GM12872 (cell line): ENCODE results near the gene ADD3.

Experiments used
- CTCF ChIP-seq: IDR thresholded peaks from 3 replicates; pipeline ENCODE4 v1.5.1; 2011; ENCODE audit warnings: low read depth, mild to moderate bottlenecking, low read length, moderate library complexity; ENCODE audit not compliant: insufficient read depth

The ADD3 gene

GRCh38 chr10:109997233-109997632 is 10.6 kb upstream of the ADD3 start:
- no peak for TF ChIP-seq CTCF

- no peak for TF ChIP-seq CTCF
These were observed 9.3 kb upstream of the ADD3 start for GRCh38 chr10:109998513-109998912.

GRCh38 chr10:110002801-110003523 is 4.8 kb upstream of the ADD3 start:
- TF ChIP-seq CTCF: no peak

- no peak for TF ChIP-seq CTCF
These were observed 4.3 kb upstream of the ADD3 start for GRCh38 chr10:110003524-110003885.

- TF ChIP-seq CTCF: no peak
These were observed 2.1 kb upstream of the ADD3 start for GRCh38 chr10:110005719-110006118.

GRCh38 chr10:110006358-110007160 is 1.2 kb upstream of the ADD3 start:
- no peak for TF ChIP-seq CTCF

- TF ChIP-seq CTCF: no peak
These were observed 553 bp upstream of the ADD3 start for GRCh38 chr10:110007161-110007700.
